ENCODE results near the gene TTLL9. TPM values are rescaled to one million over a fixed set of nuclear protein-coding genes. Genes with fewer than 3 reads are reported as not detected.

The TTLL9 gene
- total and polyA plus RNA-seq, 4 donors: 0.19 to 0.81 (median 0.61) TPM; not detected in 1

DNA sequence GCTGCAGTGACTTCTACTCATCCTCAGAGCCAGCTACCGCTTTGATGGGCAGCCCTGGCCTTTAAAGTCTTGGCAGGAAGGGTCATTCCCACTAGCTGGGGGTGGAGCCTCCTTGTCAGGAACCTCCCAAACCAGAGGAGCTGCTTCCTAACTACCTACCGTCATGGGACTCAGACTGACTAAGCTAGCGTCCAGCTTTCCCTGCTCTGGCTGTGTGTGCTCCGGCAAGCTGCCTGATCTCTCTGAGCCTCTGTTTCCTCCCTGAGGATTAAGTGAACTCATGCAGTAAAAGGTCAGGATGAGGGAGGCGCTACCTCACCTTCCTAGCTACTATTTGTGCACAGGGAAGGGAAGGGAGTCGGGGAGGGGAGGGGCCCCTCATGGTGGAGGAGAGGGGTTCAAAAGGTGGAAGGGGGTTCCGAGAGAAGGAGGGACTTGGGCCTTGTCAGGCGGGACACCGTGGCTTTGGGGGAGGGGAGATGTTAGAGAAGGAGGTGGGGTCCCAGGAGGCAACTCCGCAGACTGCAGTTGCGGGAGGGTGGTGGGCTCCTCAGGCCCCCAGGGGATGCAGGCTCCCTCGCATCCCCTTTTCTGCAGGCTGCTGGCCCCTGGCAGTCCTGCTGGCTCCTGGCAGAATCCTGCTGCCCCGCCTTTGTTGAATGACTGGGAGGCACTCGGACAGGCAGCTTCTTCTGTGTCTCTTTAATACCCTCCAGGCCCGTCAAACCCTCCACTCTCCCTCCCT, 9.9 kb upstream of the TTLL9 start:
- no peaks in the 10 kb centered on the region for H3K4me1 ChIP-seq (ENCODE audit: control insufficient read depth in 1 of 2, insufficient read depth in 2 of 2, low read length in 2 of 2)
- H3K9me3 ChIP-seq (ENCODE audit: control insufficient read depth, low read length): no peaks in the 10 kb centered on the region
- H3K27ac ChIP-seq (ENCODE audit: low read depth in 1 of 2, low read length in 2 of 2): no peak overlapping the region
- H3K36me3 ChIP-seq (ENCODE audit: control insufficient read depth in 1 of 2, insufficient read depth in 2 of 2, low read length in 1 of 2): no peaks in the 10 kb centered on the region
- 24 to 25% methylated on average over 14 to 15 of the region's 15 CpGs for WGBS, 2 donors
- intact Hi-C loops (cut with DNase I): no loop called here
- peak; percentile 61 to 75 for DNase-seq
- no peak overlapping the region for H3K4me3 ChIP-seq (ENCODE audit: low read length in 2 of 2)
- H3K27me3 ChIP-seq (ENCODE audit: control insufficient read depth in 1 of 2, insufficient read depth in 2 of 2, low read length in 1 of 2): no peaks in the 10 kb centered on the region
- ATAC-seq (ENCODE audit: low FRiP score): peak; percentile 8

DNA sequence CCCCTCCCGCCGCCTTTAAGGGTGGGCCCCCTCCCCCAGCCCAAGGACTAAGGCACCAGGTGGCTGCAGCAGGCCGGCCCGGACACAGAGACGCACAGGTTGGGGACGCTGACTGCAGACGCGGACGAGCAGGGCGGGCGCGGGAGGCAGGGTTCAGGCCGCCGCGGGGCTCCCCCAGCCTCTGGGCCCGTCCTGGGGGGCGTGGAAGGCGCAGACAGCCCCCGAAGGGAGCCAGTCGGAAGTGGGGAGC, 9.4 kb upstream of the TTLL9 start:
- ATAC-seq (ENCODE audit: low FRiP score) (peak; percentile 13), DNase-seq (peak; percentile 51 to 76)
- Histone ChIP-seq H3K9me3 (ENCODE audit: control insufficient read depth, low read length) (no peaks in the 10 kb centered on the region), H3K27ac (ENCODE audit: low read depth in 1 of 2, low read length in 2 of 2) (no peak overlapping the region), H3K36me3 (ENCODE audit: control insufficient read depth in 1 of 2, insufficient read depth in 2 of 2, low read length in 1 of 2) (no peaks in the 10 kb centered on the region), H3K4me3 (ENCODE audit: low read length in 2 of 2) (no peak overlapping the region), H3K4me1 (ENCODE audit: control insufficient read depth in 1 of 2, insufficient read depth in 2 of 2, low read length in 2 of 2) (no peaks in the 10 kb centered on the region), H3K27me3 (ENCODE audit: control insufficient read depth in 1 of 2, insufficient read depth in 2 of 2, low read length in 1 of 2) (no peaks in the 10 kb centered on the region)
- intact Hi-C loops (cut with DNase I): no loop called here
- 2 to 4% methylated on average over 20 of the region's 20 CpGs for WGBS, 2 donors

- WGBS, 2 donors: 11 to 15% methylated on average over 48 to 60 of the region's 60 CpGs
- Histone ChIP-seq H3K9me3 (ENCODE audit: control insufficient read depth, low read length) (no peaks in the 10 kb centered on the region), H3K36me3 (ENCODE audit: control insufficient read depth in 1 of 2, insufficient read depth in 2 of 2, low read length in 1 of 2) (no peaks in the 10 kb centered on the region), H3K4me1 (ENCODE audit: control insufficient read depth in 1 of 2, insufficient read depth in 2 of 2, low read length in 2 of 2) (no peaks in the 10 kb centered on the region), H3K27ac (ENCODE audit: low read depth in 1 of 2, low read length in 2 of 2) (no peak overlapping the region), H3K27me3 (ENCODE audit: control insufficient read depth in 1 of 2, insufficient read depth in 2 of 2, low read length in 1 of 2) (no peaks in the 10 kb centered on the region), H3K4me3 (ENCODE audit: low read length in 2 of 2) (no peak overlapping the region)
- ATAC-seq (ENCODE audit: low FRiP score) (peak; percentile 40), DNase-seq (peak in 1 of 2 donors; percentile 89)
- intact Hi-C loops (cut with DNase I): no loop called here
Measured at GRCh38 chr20:31861385-31862156, 8.9 kb upstream of the TTLL9 start.

DNA sequence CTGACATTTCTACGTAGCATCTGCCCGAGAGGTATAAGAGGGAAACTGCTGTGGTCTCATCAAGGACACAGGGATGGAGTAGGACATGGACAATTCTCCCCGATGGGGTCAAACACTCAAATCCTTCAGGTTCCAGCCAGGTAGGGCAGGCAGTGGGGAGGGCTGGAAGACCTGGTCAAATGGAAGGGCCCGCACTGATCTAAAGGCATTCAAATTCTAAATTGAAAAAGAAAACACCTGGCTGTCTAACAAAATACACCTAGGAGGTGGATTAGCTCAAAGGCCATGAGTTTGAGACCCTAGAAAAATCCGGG, 8.3 kb upstream of the TTLL9 start:
- no peak for DNase-seq
- Histone ChIP-seq H3K27me3 (ENCODE audit: control insufficient read depth in 1 of 2, insufficient read depth in 2 of 2, low read length in 1 of 2) (no peaks in the 10 kb centered on the region), H3K4me3 (ENCODE audit: low read length in 2 of 2) (no peak overlapping the region), H3K9me3 (ENCODE audit: control insufficient read depth, low read length) (no peaks in the 10 kb centered on the region), H3K36me3 (ENCODE audit: control insufficient read depth in 1 of 2, insufficient read depth in 2 of 2, low read length in 1 of 2) (no peaks in the 10 kb centered on the region), H3K27ac (ENCODE audit: low read depth in 1 of 2, low read length in 2 of 2) (no peak overlapping the region), H3K4me1 (ENCODE audit: control insufficient read depth in 1 of 2, insufficient read depth in 2 of 2, low read length in 2 of 2) (no peaks in the 10 kb centered on the region)
- WGBS, 2 donors: 93 to 95% methylated on average over 5 of the region's 5 CpGs
- intact Hi-C loops (cut with DNase I): no loop called here
- ATAC-seq (ENCODE audit: low FRiP score): no peak

DNA sequence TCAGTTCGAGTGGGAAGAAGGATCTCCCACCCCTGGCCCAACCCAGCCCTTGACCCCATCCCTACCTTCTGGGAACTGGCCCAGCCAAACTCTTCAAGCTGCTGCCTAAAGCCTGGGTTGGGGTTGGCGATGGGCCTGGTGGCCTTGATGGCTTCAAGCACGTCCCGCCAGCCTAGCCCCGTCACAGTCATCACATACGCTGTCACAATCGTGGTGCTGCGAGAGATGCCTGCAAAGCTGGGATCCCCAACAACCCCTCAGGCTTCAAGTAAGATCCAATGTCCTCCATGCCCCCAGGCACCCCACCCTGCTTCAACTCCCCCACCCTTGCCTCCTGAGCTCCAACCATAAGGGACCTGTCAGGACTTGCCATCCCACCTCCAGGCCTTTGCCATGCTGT, 7.9 kb upstream of the TTLL9 start:
- intact Hi-C loops (cut with DNase I): no loop called here
- Histone ChIP-seq H3K4me1 (ENCODE audit: control insufficient read depth in 1 of 2, insufficient read depth in 2 of 2, low read length in 2 of 2) (no peaks in the 10 kb centered on the region), H3K36me3 (ENCODE audit: control insufficient read depth in 1 of 2, insufficient read depth in 2 of 2, low read length in 1 of 2) (no peaks in the 10 kb centered on the region), H3K4me3 (ENCODE audit: low read length in 2 of 2) (no peak overlapping the region), H3K27me3 (ENCODE audit: control insufficient read depth in 1 of 2, insufficient read depth in 2 of 2, low read length in 1 of 2) (no peaks in the 10 kb centered on the region), H3K27ac (ENCODE audit: low read depth in 1 of 2, low read length in 2 of 2) (no peak overlapping the region), H3K9me3 (ENCODE audit: control insufficient read depth, low read length) (no peaks in the 10 kb centered on the region)
- WGBS, 2 donors: 91 to 94% methylated on average over 8 of the region's 8 CpGs
- ATAC-seq (ENCODE audit: low FRiP score) (no peak), DNase-seq (no peak)

GRCh38 chr20:31863296-31864085, 6.9 kb upstream of the TTLL9 start:
- Histone ChIP-seq H3K36me3 (ENCODE audit: control insufficient read depth in 1 of 2, insufficient read depth in 2 of 2, low read length in 1 of 2) (no peaks in the 10 kb centered on the region), H3K4me1 (ENCODE audit: control insufficient read depth in 1 of 2, insufficient read depth in 2 of 2, low read length in 2 of 2) (no peaks in the 10 kb centered on the region), H3K4me3 (ENCODE audit: low read length in 2 of 2) (no peak overlapping the region), H3K9me3 (ENCODE audit: control insufficient read depth, low read length) (no peaks in the 10 kb centered on the region), H3K27ac (ENCODE audit: low read depth in 1 of 2, low read length in 2 of 2) (no peak overlapping the region), H3K27me3 (ENCODE audit: control insufficient read depth in 1 of 2, insufficient read depth in 2 of 2, low read length in 1 of 2) (no peaks in the 10 kb centered on the region)
- WGBS, 2 donors: 95% methylated on average over 9 of the region's 9 CpGs
- intact Hi-C loops (cut with DNase I): no loop called here
- ATAC-seq (ENCODE audit: low FRiP score) (no peak), DNase-seq (no peak)

DNA sequence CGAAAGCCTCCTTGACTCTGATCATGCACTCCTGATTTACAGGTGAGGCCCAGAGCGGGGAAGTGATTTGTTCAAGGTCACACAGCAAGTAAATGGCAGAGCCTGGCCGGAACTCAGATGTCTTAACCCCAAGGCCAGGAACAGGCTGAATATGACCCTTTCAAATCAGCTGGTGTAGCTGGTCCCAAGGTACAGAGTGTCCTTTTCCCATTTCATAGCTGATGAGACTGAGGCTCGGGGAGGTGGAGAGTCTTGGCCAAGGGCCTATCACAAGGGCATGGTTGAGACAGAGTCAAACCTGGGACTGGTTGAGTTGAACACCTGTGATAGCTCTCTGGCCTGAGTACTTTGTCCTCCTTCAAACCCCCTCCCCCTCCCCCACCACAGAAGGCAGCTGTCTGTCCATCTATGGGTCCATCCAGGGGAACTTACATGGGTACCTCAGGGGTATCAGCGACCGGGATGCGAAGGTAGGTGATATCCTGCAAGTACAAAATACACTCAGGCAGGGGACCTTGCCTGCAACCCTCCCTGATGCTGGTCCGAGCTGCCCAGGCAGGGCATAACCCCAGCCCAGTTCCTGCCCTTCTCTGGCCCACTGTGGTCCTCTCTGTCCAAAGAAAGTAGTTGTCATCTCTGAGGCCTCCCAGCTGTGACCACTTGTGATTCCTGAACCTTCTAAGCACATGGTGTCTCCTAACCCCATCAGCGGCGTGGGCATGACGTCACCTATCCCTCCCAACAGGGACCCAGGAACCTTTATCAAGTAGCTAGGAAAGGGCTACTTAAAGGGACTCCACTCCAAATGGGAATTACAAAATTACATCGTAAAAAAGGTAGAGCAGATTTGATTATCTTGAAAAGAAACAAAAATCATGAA, 5.7 kb upstream of the TTLL9 start:
- no peaks in the 10 kb centered on the region for H3K27me3 ChIP-seq (ENCODE audit: control insufficient read depth in 1 of 2, insufficient read depth in 2 of 2, low read length in 1 of 2)
- H3K27ac ChIP-seq (ENCODE audit: low read depth in 1 of 2, low read length in 2 of 2): no peak overlapping the region
- intact Hi-C loops (cut with DNase I): no loop called here
- no peaks in the 10 kb centered on the region for H3K36me3 ChIP-seq (ENCODE audit: control insufficient read depth in 1 of 2, insufficient read depth in 2 of 2, low read length in 1 of 2)
- ATAC-seq (ENCODE audit: low FRiP score) (no peak), DNase-seq (no peak)
- H3K9me3 ChIP-seq (ENCODE audit: control insufficient read depth, low read length): no peaks in the 10 kb centered on the region
- H3K4me3 ChIP-seq (ENCODE audit: low read length in 2 of 2): no peak overlapping the region
- 79 to 95% methylated on average over 12 of the region's 12 CpGs for WGBS, 2 donors
- no peaks in the 10 kb centered on the region for H3K4me1 ChIP-seq (ENCODE audit: control insufficient read depth in 1 of 2, insufficient read depth in 2 of 2, low read length in 2 of 2)

DNA sequence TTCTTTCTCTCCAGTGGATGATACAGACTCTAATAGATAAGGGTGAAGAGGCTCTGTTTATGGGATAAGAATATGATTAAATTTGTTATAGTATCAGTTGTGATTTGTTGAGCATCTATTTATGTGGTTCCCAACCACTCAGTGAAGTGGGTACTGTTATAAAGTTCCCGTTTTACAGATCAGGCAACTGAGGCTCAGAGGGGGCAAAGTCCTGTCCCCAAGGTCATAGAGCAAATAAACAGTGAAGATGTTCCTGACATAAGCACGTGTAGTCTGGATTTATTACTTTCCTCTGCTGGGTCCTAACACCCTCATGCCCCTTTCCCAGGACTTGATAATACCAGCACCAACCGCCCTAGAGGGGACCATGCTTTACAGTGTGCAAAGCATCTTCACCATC, 4.2 kb upstream of the TTLL9 start:
- WGBS, 2 donors: 79 to 80% methylated on average over 3 of the region's 3 CpGs
- no peaks in the 10 kb centered on the region for H3K4me1 ChIP-seq (ENCODE audit: control insufficient read depth in 1 of 2, insufficient read depth in 2 of 2, low read length in 2 of 2)
- no peak overlapping the region for H3K4me3 ChIP-seq (ENCODE audit: low read length in 2 of 2)
- no peaks in the 10 kb centered on the region for H3K27me3 ChIP-seq (ENCODE audit: control insufficient read depth in 1 of 2, insufficient read depth in 2 of 2, low read length in 1 of 2)
- H3K27ac ChIP-seq (ENCODE audit: low read depth in 1 of 2, low read length in 2 of 2): no peak overlapping the region
- ATAC-seq (ENCODE audit: low FRiP score) (no peak), DNase-seq (no peak)
- H3K36me3 ChIP-seq (ENCODE audit: control insufficient read depth in 1 of 2, insufficient read depth in 2 of 2, low read length in 1 of 2): no peaks in the 10 kb centered on the region
- intact Hi-C loops (cut with DNase I): no loop called here
- H3K9me3 ChIP-seq (ENCODE audit: control insufficient read depth, low read length): no peaks in the 10 kb centered on the region

All from aorta (tissue), 5 donors.